Prostate gland (tissue), 2 donors: ENCODE data around the gene SOWAHC. TPM values are rescaled to one million over a fixed set of nuclear protein-coding genes. Genes with fewer than 3 reads are reported as not detected.

Source experiments
- DNase-seq: peaks from one replicate; pipeline ENCODE4 v3.0.0-alpha.2; 2019; ENCODE audit warnings: low spot score
- H3K27ac ChIP-seq, 2 donors: fragments of 200-600 bp; sonication (generic); 2 replicates each; pipeline ENCODE4 v1.5.1; 2017 to 2019
- H3K27me3 ChIP-seq: fragments of 200-600 bp; sonication (generic); replicated peaks from 2 replicates; pipeline ENCODE4 v1.5.1; 2019; ENCODE audit not compliant: insufficient read depth
- H3K36me3 ChIP-seq, 2 donors: fragments of 200-600 bp; sonication (generic); 1 replicate in 1 of 2; 2 replicates in 1 of 2; pipeline versions ENCODE4 v1.5.1 to v1.8.1; 2017 to 2019
- H3K4me1 ChIP-seq: fragments of 200-600 bp; sonication (generic); replicated peaks from 2 replicates; pipeline ENCODE4 v1.5.1; 2019
- H3K4me3 ChIP-seq, 2 donors: fragments of 200-600 bp; sonication (generic); 2 replicates each; pipeline ENCODE4 v1.5.1; 2017 to 2019
- H3K9me3 ChIP-seq: fragments of 200-600 bp; sonication (generic); 2 replicates; pipeline ENCODE4 v1.5.1; 2017
- CTCF ChIP-seq, 4 experiments: fragments of 200-600 bp in 2 of 4; fragments of 450-650 bp in 2 of 4; sonication (generic) in 2 of 4; IDR thresholded peaks; 1 replicate in 3 of 4; 2 replicates in 1 of 4; pipeline ENCODE4 v1.5.1; 2016 to 2019; ENCODE audit warnings: antibody characterized with exemption in 4 of 4, mild to moderate bottlenecking in 2 of 4, moderate library complexity in 2 of 4
- POLR2A ChIP-seq: fragments of 450-650 bp; IDR thresholded peaks from one replicate; pipeline ENCODE4 v1.6.1; 2016; ENCODE audit warnings: antibody characterized with exemption, mild to moderate bottlenecking
- POLR2AphosphoS5 ChIP-seq: sonication (generic); formaldehyde crosslinking; IDR thresholded peaks from one replicate; pipeline ENCODE4 v1.6.1; 2017; ENCODE audit warnings: antibody characterized with exemption
- WGBS: methylation state at CpG from one replicate; pipeline ENCODE4 v1.1.5; 2018; 5-methylcytosine and 5-hydroxymethylcytosine counted together
- intact Hi-C: fragments of 100-400 bp; cut with DNase I; formaldehyde crosslinking; loops from one replicate; pipeline ENCODE4 v1.14.2; 2022
- total RNA-seq, 2 donors: library from RNA; depleted of rRNA; stranded (reverse); fragments of >200 nt; gene quantifications; one replicate each; pipeline ENCODE4 v1.1.0, GENCODE V29; 2016

SOWAHC gene
- total RNA-seq, 2 donors from 2014 or later: 20.7 to 24.9 TPM

- H3K36me3 ChIP-seq: no peaks in the 10 kb centered on the region
- 68% methylated on average over 6 of the region's 6 CpGs for WGBS
- H3K4me3 ChIP-seq: no peak overlapping the region
- intact Hi-C loops: no loop called here
- no peaks in the 10 kb centered on the region for H3K9me3 ChIP-seq
- no peak for DNase-seq
- H3K27me3 ChIP-seq: no peaks in the 10 kb centered on the region
- no peaks in the 10 kb centered on the region for H3K4me1 ChIP-seq
- TF ChIP-seq POLR2AphosphoS5 (no peak), POLR2A (no peak), CTCF (IDR thresholded peaks at IDR 0.05) (no peak)
- no peak overlapping the region for H3K27ac ChIP-seq
Measured at GRCh38 chr2:109601783-109602182, 12.4 kb upstream of the SOWAHC start.

- no peak for DNase-seq
- H3K4me1 ChIP-seq: no peaks in the 10 kb centered on the region
- WGBS: 71% methylated on average over 3 of the region's 3 CpGs
- intact Hi-C loops: no loop called here
- H3K27me3 ChIP-seq: no peaks in the 10 kb centered on the region
- no peaks in the 10 kb centered on the region for H3K36me3 ChIP-seq
- H3K4me3 ChIP-seq: no peak overlapping the region
- H3K9me3 ChIP-seq: no peaks in the 10 kb centered on the region
- H3K27ac ChIP-seq: no peak overlapping the region
- TF ChIP-seq CTCF (IDR thresholded peaks at IDR 0.05) (no peak), POLR2AphosphoS5 (no peak), POLR2A (no peak)
Measured at GRCh38 chr2:109602617-109603188, 11.5 kb upstream of the SOWAHC start.

GRCh38 chr2:109604597-109604996 lies 9.6 kb upstream of the SOWAHC start:
- no peak overlapping the region for H3K27ac ChIP-seq
- H3K4me1 ChIP-seq: no peaks in the 10 kb centered on the region
- no peaks in the 10 kb centered on the region for H3K36me3 ChIP-seq
- intact Hi-C loops: no loop called here
- no peak overlapping the region for H3K4me3 ChIP-seq
- no peaks in the 10 kb centered on the region for H3K27me3 ChIP-seq
- no peaks in the 10 kb centered on the region for H3K9me3 ChIP-seq
- 71% methylated on average over 5 of the region's 5 CpGs for WGBS
- TF ChIP-seq CTCF (IDR thresholded peaks at IDR 0.05) (no peak), POLR2AphosphoS5 (no peak), POLR2A (no peak)
- DNase-seq: no peak

GRCh38 chr2:109607766-109608165 lies 6.4 kb upstream of the SOWAHC start:
- no peaks in the 10 kb centered on the region for H3K36me3 ChIP-seq
- 82% methylated on average over 2 of the region's 2 CpGs for WGBS
- intact Hi-C loops: no loop called here
- no peaks in the 10 kb centered on the region for H3K4me1 ChIP-seq
- DNase-seq: no peak
- H3K27ac ChIP-seq: no peak overlapping the region
- no peaks in the 10 kb centered on the region for H3K9me3 ChIP-seq
- H3K27me3 ChIP-seq: no peaks in the 10 kb centered on the region
- no peak for TF ChIP-seq POLR2A
- TF ChIP-seq POLR2AphosphoS5: no peak
- TF ChIP-seq CTCF (IDR thresholded peaks at IDR 0.05): no peak
- no peak overlapping the region for H3K4me3 ChIP-seq

- WGBS: 70% methylated on average over 8 of the region's 8 CpGs
- H3K27me3 ChIP-seq: no peaks in the 10 kb centered on the region
- no peaks in the 10 kb centered on the region for H3K9me3 ChIP-seq
Measured at GRCh38 chr2:109609352-109610024, 4.7 kb upstream of the SOWAHC start.

More at GRCh38 chr2:109609352-109610024, 4.7 kb upstream of the SOWAHC start:
- DNase-seq: no peak
- no peaks in the 10 kb centered on the region for H3K36me3 ChIP-seq
- H3K4me1 ChIP-seq: no peaks in the 10 kb centered on the region
- no peak overlapping the region for H3K27ac ChIP-seq
- intact Hi-C loops: loop anchor here (5.0 to 10.0 kb wide), 2 partner anchors 67 to 115 kb away; no protein-coding TSS in a partner anchor
- H3K4me3 ChIP-seq: no peak overlapping the region
- TF ChIP-seq CTCF (IDR thresholded peaks at IDR 0.05) (no peak), POLR2AphosphoS5 (peak; percentile 41), POLR2A (no peak)
